Hematopoietic multipotent progenitor cell treated with erythropoietin and hydrocortisone succinate and interleukin-3 and kit ligand, for 4 days (in vitro differentiated cells): ENCODE results near the gene MCRIP1.

Experiments
- DNase-seq: peaks from one replicate; pipeline ENCODE4 v3.0.0-alpha.2; 2015

Gene MCRIP1

GRCh38 chr17:81817758-81818147, 15.3 kb downstream of the MCRIP1 start:
- DNase-seq: no peak

GRCh38 chr17:81815646-81815986, 17.5 kb downstream of the MCRIP1 start:
- no peak for DNase-seq

GRCh38 chr17:81814748-81815645, 18.1 kb downstream of the MCRIP1 start:
- DNase-seq: no peak

- DNase-seq: no peak
These were observed 19.0 kb downstream of the MCRIP1 start for GRCh38 chr17:81813861-81814683.

- no peak for DNase-seq
These were observed 19.8 kb downstream of the MCRIP1 start for GRCh38 chr17:81813371-81813684.

- no peak for DNase-seq
These were observed 20.3 kb downstream of the MCRIP1 start for GRCh38 chr17:81812571-81813370.

- no peak for DNase-seq
These were observed 21.2 kb downstream of the MCRIP1 start for GRCh38 chr17:81811705-81812570.

GRCh38 chr17:81810892-81811704, 22.0 kb downstream of the MCRIP1 start:
- no peak for DNase-seq

- DNase-seq: no peak
These were observed 22.6 kb downstream of the MCRIP1 start for GRCh38 chr17:81810476-81810875.

GRCh38 chr17:81809556-81809998, 23.5 kb downstream of the MCRIP1 start:
- no peak for DNase-seq

- DNase-seq: no peak
These were observed 24.1 kb downstream of the MCRIP1 start for GRCh38 chr17:81808778-81809555.

- DNase-seq: peak; percentile 41
These were observed 25.3 kb downstream of the MCRIP1 start for GRCh38 chr17:81807839-81808238.

GRCh38 chr17:81807210-81807719, 25.8 kb downstream of the MCRIP1 start:
- no peak for DNase-seq

GRCh38 chr17:81806461-81807209, 26.5 kb downstream of the MCRIP1 start:
- DNase-seq: no peak

GRCh38 chr17:81805707-81806460, 27.2 kb downstream of the MCRIP1 start:
- DNase-seq: no peak

- DNase-seq: no peak
These were observed 28.3 kb downstream of the MCRIP1 start for GRCh38 chr17:81804559-81805399.

GRCh38 chr17:81803728-81804558, 29.1 kb downstream of the MCRIP1 start, which contains the start of gene GCGR:
Gene GCGR (plus strand): TSS chr17:81804150. CDS start chr17:81809019, 4,869 bp downstream.
- no peak for DNase-seq
